Astrocyte (in vitro differentiated cells and primary cell): ENCODE data around the gene AHDC1.

Source experiments
- EZH2 ChIP-seq: IDR thresholded peaks from 2 replicates; pipeline ENCODE4 v1.6.1; 2012; ENCODE audit warnings: mild to moderate bottlenecking, low read length, inconsistent platforms; ENCODE audit not compliant: insufficient read depth
- TF ChIP-seq, protein P1 (sequence below): IDR thresholded peaks from 2 replicates; pipeline ENCODE4 v1.5.1; 2011; ENCODE audit warnings: low read depth, mild to moderate bottlenecking, inconsistent platforms, low read length, moderate library complexity; ENCODE audit not compliant: insufficient read depth

DNA sequence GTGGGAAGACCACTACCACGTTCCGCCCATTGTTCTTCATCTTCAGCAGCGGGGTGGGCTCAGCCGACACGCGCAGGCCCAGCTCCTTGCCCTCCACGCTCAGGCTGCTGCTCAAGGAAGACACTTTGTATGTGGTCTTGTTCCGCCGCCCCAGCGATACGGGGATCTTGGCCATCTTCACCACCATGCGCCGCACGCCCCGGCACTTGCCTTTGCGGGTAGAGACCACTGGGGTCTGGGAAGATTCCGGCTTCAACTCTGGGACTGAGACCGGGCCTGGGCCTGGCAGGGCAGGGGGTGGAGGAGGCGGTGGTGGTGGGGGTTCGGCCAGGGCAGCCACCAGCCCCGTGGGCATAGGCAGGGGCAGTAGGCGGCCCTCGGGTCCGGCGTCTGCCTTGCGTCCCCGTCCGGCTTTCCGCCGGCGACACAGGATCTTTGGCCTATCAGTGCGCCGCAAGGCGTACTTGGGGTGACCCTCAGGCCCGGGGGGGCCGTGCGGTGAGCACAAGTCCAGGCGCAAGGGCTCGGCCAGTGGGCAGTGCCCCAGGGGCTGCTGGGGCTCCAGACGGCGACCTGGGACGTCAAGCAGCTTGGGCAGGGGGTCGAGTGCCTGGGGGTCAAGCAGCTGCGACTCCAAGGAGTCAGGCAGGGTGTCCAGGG is 53.3 kb downstream of the AHDC1 start:
- TF ChIP-seq EZH2 = no peak
- TF ChIP-seq, protein P1, sequence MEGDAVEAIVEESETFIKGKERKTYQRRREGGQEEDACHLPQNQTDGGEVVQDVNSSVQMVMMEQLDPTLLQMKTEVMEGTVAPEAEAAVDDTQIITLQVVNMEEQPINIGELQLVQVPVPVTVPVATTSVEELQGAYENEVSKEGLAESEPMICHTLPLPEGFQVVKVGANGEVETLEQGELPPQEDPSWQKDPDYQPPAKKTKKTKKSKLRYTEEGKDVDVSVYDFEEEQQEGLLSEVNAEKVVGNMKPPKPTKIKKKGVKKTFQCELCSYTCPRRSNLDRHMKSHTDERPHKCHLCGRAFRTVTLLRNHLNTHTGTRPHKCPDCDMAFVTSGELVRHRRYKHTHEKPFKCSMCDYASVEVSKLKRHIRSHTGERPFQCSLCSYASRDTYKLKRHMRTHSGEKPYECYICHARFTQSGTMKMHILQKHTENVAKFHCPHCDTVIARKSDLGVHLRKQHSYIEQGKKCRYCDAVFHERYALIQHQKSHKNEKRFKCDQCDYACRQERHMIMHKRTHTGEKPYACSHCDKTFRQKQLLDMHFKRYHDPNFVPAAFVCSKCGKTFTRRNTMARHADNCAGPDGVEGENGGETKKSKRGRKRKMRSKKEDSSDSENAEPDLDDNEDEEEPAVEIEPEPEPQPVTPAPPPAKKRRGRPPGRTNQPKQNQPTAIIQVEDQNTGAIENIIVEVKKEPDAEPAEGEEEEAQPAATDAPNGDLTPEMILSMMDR = no peak
